NCI-H2107 treated with DMSO at 0.1 percent for 48 hours (cell line): ENCODE data around the gene MRPS16.

Experiments
- DNase-seq: peaks from one replicate; lab custom pipeline; 2025; ENCODE audit not compliant: unreplicated experiment; lab: John Stamatoyannopoulos, UW

Gene MRPS16

DNA sequence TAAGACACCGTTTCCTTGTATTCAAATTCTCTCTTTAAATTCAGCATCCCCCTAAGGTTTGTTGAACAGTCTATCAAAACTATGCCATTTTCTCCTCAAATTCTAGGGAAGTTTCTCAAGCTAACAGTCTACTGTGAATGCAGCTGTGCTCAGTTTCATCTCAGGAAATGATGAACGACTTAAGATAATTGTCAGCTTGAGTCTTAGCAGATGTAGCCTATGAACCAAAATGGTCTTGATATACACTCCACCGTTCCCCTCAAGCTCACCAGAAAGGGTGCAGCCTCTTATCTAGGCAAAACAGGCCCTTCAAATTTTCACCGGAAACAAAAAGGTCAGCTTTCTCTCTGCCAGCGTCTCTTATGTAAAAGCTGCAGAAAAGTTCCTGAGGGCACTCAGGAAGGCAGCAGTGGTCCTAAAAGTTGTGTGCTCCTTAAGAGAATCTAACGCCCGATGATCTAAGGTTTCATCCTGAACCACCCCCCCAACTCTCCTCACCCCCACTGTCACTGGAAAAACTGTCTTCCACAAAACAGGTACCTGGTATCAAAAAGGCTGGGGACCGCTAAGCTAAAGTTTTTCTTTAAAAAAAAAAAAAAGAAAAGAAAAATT lies 7.5 kb downstream of the MRPS16 start:
- no peak for DNase-seq

DNA sequence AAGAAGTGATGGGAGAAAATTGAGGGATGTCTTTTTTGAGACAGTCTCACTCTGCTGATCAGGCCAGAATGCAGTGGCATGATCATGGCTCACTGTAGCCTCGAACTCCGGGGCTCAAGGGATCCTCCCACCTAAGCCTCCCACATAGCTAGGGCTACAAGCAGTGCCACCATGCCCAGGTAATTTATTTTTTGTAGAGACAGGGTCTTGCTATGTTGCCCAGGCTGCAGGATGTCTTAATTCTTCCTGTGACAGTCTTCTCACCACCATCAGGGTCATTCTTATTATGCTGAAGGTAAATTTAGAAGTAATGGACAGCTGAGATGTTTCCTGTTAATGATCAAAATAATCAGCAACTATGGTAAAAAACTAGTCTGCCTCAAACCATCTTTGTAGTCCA lies 12.5 kb downstream of the MRPS16 start:
- DNase-seq, result no peak

DNA sequence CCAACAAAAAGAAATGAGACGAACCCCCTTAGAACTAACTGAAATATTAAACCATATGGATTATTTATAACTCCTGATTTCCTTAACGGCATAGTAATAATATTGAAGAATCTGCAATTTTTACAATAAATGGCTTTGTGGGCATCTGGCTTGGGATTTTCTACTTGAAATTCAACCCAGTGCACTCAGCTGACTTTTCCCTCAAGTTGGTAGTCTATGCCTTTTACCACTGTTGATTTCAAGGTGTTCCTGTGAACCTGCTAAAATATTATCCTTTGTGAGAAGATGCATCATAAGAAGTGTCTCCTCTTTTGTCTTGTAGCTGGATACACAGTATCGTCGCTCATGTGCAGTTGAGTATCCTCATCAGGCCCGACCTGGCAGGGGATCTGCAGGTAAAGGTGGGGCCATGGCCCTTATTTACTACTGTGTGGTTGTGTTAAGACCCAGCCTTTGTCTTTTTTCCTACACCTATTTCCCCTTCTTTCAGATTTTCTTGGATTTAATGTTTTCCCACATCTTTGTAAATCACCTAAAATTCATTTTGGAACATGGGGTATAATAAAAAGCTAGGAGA lies 13.4 kb downstream of the MRPS16 start:
- DNase-seq, result no peak

DNA sequence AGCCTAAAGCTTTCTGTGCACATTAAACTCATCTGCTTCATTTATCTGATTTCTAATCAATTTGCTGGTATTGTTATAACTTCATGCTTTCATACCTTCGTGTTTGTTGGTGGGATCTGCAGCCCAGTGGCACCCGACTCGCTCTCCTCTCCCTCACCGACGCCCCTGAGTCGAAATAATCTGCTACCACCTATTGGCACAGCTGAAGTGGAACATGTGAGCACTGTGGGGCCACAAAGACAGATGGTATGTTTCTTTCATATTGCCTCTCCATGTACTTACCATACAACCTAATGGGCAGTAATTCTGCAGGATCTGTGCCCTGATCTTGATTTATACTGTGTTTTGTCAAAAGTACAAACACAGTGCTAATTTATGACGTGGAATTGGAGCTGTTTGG lies 17.7 kb downstream of the MRPS16 start:
- no peak for DNase-seq

DNA sequence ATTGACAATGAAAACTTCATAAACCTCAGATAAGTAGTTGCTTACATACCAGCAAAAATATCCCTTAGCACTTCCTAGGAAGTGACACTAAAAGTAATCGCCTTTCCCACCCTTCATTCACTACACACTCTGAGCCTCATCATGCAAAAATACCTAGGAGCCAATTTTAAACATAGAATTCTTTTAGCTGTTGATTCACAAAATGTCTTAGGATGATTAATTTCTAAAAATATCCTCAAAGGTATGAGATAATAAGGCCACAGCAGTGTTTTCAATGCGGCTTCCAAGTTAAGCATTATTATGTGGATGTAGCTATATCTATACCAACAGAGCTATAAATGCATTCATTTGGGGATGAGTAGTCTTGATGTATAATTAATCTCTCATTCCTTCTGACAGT lies 18.6 kb downstream of the MRPS16 start:
- DNase-seq, result no peak

DNA sequence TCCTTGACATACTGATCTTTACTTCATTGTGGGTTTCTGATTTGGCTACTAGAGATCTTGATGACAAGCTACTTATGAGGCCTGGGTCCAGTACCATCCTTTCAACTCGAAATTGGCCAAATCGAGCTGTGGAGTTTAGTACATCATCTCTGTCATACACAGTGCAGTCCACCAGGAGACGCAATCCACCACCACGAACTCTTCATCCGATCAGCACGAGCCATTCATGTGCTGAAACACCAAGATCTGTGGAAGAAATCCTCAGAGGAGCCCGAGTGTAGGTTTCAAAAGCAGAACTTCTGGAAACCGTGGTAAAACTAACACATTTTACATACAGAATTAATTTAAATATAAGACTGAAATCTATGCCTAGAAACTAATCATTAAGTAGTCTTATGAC lies 19.6 kb downstream of the MRPS16 start:
- DNase-seq, result no peak

DNA sequence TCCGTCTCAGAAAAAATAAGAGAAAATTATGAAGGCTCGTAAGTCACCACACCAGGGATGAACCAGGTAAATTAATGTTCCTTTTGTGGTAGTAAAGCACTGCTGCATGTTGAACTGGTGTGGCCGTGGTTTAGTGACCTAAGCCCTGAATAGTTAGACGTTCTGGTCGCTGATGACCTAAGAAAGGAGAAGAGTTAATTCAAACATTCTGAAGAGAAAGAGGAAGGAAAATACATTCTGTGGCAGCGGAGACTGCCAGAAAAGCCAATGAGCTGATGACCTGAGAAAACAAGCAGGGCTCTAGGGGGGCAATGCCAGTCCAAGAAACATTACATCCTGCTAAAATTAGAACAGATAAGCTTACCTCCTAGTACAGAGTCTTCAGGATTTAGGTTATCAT lies 22.9 kb downstream of the MRPS16 start:
- no peak for DNase-seq

DNA sequence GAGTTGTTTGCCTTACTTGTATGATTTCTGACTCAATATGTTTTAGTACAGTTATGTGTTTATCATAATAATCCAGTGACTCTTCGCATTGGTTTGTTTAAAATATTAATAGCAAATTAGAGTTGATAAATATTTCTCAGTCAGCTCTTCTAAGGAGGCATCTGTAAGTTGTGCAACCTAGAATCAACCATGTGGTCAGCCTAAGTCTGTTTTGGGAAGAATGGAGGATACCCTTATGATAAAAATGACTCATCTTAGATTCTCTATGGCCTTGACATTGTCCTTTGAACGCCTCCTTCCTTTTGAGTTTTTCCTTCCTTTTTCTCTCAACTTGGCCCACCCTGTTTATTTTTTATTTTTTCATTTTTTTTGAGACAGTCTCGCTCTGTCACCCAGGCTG lies 24.2 kb downstream of the MRPS16 start:
- no peak for DNase-seq

DNA sequence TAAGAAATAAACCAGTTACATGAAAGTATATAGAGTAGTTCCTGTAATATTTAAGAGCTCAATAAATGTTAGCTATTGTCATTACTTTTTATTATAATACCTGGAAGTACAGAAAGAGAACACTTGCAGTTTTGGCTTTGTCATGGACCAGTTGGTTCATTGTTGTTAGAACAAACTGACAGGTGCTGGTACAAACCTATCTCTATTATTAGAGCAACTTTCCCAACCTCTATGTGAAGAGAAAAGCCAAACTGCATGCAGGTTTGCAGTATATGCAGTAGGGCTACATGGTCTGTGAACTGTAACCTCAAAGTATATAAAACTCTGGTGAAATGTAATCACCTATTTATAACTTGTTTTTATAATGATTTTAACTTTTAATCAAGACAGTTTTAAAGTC lies 25.8 kb downstream of the MRPS16 start:
- no peak for DNase-seq

DNA sequence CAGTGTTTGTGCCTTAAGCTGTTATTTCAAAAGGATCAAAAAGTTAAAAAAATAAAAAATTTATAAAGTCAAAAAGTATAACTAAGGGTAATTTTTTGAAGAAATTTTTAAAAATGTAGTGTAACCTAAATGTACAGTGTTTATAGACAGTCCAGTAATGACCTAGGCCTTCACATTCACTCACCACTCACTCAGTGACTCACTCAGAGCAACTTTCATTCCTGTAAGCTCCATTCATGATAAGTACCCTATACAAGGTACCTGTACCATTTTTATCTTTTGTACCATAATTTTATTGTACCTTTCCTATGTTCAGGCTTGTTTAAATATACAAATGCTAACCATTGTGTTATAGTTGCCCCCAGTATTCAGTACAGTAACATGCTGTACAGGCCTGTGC lies 26.9 kb downstream of the MRPS16 start:
- DNase-seq, result no peak

DNA sequence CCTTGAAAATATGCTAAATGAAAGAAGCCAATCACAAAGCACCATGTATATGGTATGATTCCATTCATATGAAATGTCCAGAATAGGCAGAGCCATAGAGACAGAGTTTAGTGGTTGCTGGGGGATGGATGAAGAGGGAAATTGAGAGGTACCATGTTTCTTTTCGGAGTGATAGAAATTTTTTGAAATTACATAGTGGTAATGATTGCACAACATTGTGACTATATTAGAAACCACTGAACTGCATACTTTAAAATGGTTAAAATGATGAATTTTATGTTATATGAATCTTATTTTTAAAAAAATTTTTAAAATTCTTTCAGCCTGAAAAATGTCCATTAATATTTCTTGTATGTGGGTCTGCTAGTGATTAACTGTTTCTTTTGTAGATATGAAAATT lies 31.5 kb downstream of the MRPS16 start:
- no peak for DNase-seq

DNA sequence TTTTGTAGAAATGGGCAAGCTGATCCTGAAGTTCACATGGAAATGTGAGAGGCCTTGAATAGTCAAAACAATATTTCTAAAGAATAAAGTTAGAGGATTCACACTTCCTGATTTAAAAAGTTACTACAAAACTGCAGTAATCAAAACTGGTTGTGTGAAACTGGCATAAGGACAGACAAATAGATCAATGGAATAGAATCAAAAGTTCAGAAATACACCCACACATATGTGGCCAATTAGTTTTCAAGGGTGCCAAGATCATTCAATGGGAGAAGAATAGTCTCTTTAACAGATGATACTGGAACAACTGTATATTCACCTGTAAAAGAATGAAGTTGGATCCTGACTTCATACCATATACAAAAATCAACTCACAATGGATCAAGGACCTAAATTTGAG lies 33.1 kb downstream of the MRPS16 start:
- no peak for DNase-seq

DNA sequence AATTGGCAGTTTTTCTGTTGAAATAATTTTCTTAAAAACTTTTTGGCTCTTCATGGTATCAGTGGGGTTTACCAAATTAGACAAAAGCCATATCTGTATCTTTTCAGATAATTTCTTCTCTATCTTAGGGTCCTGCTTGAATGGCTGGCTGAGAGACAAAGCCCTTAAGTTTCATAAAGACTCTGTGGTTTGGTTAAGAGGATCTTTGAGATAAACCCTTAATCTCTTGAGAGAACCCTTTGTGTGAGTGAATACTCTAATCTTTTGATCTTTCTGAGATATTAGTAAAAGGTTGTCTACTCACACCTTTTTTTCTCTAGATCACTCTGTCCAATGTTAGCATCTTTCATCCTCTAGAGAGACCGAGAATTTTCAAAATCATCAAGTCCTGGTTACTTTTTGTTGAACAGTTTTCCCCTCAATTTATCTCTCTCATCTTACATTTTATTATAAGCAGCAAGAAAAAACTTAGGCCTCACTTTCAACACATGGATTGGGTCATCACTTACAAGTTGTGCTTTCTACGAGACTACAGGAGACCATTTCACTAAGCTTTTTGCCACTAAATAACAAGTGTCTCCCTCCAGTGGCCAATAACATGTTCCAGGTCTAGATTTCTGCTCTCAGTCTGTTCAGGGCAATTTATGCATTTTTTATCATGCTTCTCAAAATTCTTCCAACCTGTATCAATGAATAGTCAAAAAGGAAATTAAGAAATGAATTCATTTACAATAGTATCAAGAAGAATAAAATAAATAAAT lies 33.8 kb downstream of the MRPS16 start:
- no peak for DNase-seq

DNA sequence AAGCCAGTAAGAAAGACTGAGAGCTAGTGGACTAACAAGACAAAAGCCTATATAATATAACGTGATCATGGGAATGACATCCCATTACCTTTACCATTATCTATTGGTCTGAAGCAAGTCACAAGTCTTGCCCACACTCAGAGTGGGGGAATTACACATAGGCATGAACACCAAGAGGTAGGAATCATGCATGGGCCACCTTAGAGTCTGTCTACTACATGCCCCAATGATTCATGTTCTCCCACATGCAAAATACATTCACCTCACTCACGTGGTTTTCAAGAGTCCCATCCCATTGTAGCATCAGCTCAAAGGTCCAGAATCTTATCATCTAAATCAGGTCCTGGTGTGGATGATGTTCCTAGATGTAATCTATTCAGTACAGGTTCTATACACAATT lies 34.8 kb downstream of the MRPS16 start:
- no peak for DNase-seq

DNA sequence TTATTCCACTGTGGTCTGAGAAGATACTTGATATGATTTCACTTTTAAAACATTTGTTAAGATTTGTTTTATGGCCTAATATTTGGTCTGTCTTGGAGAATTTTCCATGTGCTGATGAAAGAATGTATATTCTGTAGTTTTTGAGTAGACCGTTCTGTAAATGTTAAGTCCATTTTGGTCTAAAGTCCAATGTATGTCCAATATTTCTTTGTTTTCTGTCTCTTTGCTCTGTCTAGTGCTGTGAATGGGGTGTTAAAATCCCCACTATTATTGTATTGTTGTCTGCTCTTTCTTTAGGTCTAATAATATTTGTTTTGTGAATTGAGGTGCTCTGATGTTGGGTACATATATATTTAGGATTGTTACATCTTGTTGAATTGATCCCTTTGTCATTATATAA lies 36.7 kb downstream of the MRPS16 start:
- DNase-seq, result no peak

DNA sequence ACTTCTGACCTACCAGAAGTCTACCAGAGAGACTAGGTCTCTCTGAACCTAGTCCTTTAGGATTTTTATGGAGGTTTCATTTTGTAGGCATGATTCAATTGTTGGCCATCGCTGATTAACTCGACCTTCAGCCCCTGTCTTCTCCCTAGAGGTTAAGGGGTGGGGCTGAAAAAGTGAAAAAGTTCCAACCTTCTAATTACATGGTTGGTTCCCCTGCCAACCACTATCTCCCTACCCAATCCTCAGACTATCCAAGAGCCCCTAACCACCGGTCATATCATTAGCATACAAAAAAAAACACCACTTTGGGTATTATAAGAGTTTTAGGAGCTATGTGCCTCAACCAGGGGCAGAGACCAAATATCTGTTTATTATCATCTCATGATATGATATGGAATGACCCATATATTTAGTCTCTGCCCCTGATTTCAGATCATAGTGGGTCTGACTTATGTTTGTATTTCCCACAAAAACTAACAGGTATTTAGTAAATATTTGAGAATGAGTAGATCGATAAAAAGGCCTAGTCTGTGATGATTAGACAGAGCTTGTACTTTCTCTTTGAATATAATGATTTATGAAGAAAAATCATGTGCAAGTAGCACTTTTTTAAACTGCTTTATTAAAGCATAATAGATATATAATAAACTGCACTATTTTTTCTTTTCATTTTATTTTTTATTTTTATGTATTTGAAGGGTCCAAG lies 41.2 kb downstream of the MRPS16 start:
- no peak for DNase-seq

DNA sequence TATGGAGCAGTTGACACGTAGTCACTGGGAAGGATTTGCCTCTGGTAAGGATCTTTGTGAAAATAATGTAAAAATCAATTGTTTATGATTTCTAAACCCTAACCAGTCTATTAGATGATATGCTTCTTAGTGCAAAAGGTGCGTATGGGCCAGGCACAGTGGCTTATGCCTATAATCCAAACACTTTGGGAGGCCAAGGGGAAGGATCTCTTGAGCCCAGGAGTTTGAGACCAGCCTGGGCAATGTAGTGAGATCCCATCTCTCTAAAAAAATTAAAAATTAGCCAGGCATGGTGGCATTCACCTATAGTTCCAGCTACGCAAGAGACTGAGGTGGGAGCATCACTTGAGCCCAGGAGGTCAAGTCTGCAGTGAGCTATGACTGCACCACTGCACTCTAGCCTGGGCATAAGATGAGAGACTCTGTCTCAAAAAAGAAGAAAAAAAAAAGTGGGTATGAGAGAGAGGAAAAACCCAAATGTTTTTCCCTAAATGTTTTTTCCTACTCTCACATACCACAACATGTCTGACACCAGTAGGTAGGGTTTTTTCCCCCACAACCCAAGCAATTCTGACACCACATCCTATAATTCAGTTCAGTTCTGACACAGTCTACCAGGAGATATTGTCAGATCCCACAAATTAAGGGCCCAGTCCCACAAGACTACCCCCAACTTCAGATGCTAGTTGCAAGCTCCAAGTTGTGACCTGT lies 41.9 kb downstream of the MRPS16 start:
- DNase-seq, result no peak

DNA sequence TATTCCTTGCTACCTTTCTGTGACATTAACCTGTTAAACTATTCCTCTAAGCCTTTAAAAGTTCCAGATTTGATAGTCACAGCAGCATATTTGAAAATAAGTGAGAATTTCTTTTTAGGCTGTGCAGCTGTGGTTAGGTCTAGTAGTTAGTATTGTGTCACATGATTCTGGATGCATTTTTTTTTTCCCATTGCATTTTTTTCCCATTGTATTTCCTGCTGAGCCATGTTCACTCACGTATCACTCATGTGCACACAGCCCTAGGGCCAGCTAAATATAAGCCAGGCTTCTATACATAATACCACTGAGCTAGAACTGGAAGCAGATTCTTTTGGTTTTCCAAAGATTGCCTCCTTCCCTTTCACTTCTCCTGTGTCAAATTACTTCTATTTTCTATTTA lies 42.7 kb downstream of the MRPS16 start:
- DNase-seq, result no peak

DNA sequence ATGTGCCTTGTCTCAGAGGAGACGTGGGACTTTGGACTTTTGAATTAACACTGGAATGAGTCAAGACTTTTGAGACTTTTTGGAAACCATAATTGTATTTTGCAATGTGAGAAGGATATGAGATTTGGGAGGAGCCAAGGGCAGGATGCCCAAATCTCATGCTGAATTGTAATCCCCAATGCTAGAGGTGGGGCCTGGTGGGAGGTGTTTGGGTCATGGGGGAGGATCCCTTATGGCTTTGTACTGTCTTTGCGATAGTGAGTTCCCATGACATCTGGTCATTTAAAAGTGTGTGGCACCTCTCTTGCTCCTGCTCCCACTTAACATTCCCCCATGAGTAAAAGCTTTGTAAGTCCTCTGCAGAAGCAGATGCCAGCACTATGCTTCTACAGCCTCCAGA lies 44.6 kb downstream of the MRPS16 start:
- no peak for DNase-seq

DNA sequence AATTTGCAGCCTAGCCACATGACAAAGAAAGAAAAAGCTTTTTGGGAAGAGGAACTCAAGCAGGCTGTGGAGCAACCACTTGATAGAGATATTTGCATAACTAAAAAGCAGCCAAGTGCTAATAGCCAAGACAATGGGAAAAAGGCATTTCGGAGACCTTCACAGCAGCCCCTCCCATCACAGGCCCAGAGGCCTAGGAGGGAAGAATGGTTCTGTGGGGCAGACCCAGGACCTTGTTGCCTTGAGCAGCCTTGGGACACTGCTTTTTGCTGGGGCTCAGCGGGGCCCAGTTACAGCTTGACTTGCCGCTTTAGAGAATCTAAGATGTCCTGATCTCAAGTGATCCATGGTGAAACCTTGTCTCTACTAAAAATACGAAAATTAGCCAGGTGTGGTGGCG lies 46.1 kb downstream of the MRPS16 start:
- DNase-seq, result no peak

DNA sequence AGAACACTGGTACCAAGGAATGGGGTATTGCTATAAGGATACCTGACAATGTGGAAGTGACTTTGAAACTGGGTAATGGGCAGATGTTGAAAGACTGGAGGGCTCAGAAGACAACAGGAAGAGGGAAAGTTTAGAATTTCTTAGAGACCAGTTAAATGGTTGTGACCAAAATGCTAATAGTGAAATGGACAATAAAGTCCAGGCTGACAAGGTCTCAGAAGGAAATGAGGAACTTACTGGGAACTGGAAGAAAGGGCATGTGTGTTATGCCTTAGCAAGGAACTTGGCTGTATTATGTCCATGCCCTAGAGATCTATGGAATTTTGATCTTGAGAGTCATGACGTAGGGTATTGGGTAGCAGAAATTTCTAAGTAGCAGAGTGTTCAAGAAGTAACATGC lies 46.6 kb downstream of the MRPS16 start:
- DNase-seq, result no peak
